ENCODE results near the gene RFX2. TPM values are rescaled to one million over a fixed set of nuclear protein-coding genes. Genes with fewer than 3 reads are reported as not detected.
A peak's percentile ranks its signal among the peaks of the same experiment; 100 is the strongest.

The RFX2 gene
- total RNA-seq, 2 donors from 2014 or later = 6.6 to 11.0 TPM

GRCh38 chr19:6061376-6062130 lies 48.7 kb downstream of the RFX2 start:
- H3K4me1 ChIP-seq (ENCODE audit: control insufficient read depth, insufficient read depth, low read length) = peaks cover 9% of the 10 kb centered on the region
- H3K9ac ChIP-seq (ENCODE audit: extremely low read depth, low read length, poor library complexity, severe bottlenecking) = no peak overlapping the region
- H3K27me3 Mint-ChIP-seq (ENCODE audit: insufficient read depth) = no peaks in the 10 kb centered on the region
- no peaks in the 10 kb centered on the region for H3K36me3 ChIP-seq (ENCODE audit: control insufficient read depth, insufficient read depth, low read length)
- H3K27ac ChIP-seq (ENCODE audit: low read depth, low read length) = no peak overlapping the region
- no peak for TF ChIP-seq CTCF (conservative IDR thresholded peaks at IDR 0.05)
- peaks cover 2% of the 10 kb centered on the region for H3K9me3 Mint-ChIP-seq
- H3K36me3 Mint-ChIP-seq (ENCODE audit: low read depth) = no peaks in the 10 kb centered on the region
- no peaks in the 10 kb centered on the region for H3K27me3 ChIP-seq (ENCODE audit: control insufficient read depth, insufficient read depth, low read length, poor library complexity, severe bottlenecking)
- DNase-seq = peak; percentile 47
- WGBS, 2 experiments (ENCODE audit: insufficient coverage in 1 of 2, insufficient read length in 1 of 2) = 89 to 90% methylated on average over 7 to 14 of the region's 16 CpGs
- no peak overlapping the region for H3K4me3 ChIP-seq (ENCODE audit: low read length)
- peak overlapping the region; percentile 85 for H3K27ac Mint-ChIP-seq
- H3K9me3 ChIP-seq (ENCODE audit: control insufficient read depth, low read length) = no peaks in the 10 kb centered on the region
- peaks cover 45% of the 10 kb centered on the region for H3K4me1 Mint-ChIP-seq
- H3K4me3 Mint-ChIP-seq = no peak overlapping the region

- Histone ChIP-seq H3K4me1 (ENCODE audit: control insufficient read depth, insufficient read depth, low read length) (peaks cover 3% of the 10 kb centered on the region), H3K36me3 (ENCODE audit: control insufficient read depth, insufficient read depth, low read length) (no peaks in the 10 kb centered on the region), H3K4me3 (ENCODE audit: low read length) (no peak overlapping the region), H3K9ac (ENCODE audit: extremely low read depth, low read length, poor library complexity, severe bottlenecking) (no peak overlapping the region), H3K9me3 (ENCODE audit: control insufficient read depth, low read length) (no peaks in the 10 kb centered on the region), H3K27ac (ENCODE audit: low read depth, low read length) (no peak overlapping the region), H3K27me3 (ENCODE audit: control insufficient read depth, insufficient read depth, low read length, poor library complexity, severe bottlenecking) (no peaks in the 10 kb centered on the region)
- Mint-ChIP-seq H3K27me3 (ENCODE audit: insufficient read depth) (no peaks in the 10 kb centered on the region), H3K27ac (peak overlapping the region; percentile 42), H3K4me1 (peaks cover 38% of the 10 kb centered on the region), H3K36me3 (ENCODE audit: low read depth) (no peaks in the 10 kb centered on the region), H3K4me3 (no peak overlapping the region), H3K9me3 (peaks cover 2% of the 10 kb centered on the region)
- TF ChIP-seq CTCF (conservative IDR thresholded peaks at IDR 0.05) = no peak
- peak; percentile 64 for DNase-seq
- 77 to 89% methylated on average over 13 to 21 of the region's 21 CpGs for WGBS, 2 experiments (ENCODE audit: insufficient coverage in 1 of 2, insufficient read length in 1 of 2)
Observed at GRCh38 chr19:6060600-6061375, 49.5 kb downstream of the RFX2 start.

- peaks cover 2% of the 10 kb centered on the region for H3K9me3 Mint-ChIP-seq
- DNase-seq = no peak
- Histone ChIP-seq H3K4me1 (ENCODE audit: control insufficient read depth, insufficient read depth, low read length) (peaks cover 3% of the 10 kb centered on the region), H3K27ac (ENCODE audit: low read depth, low read length) (no peak overlapping the region), H3K36me3 (ENCODE audit: control insufficient read depth, insufficient read depth, low read length) (no peaks in the 10 kb centered on the region), H3K9me3 (ENCODE audit: control insufficient read depth, low read length) (no peaks in the 10 kb centered on the region), H3K4me3 (ENCODE audit: low read length) (no peak overlapping the region), H3K27me3 (ENCODE audit: control insufficient read depth, insufficient read depth, low read length, poor library complexity, severe bottlenecking) (no peaks in the 10 kb centered on the region), H3K9ac (ENCODE audit: extremely low read depth, low read length, poor library complexity, severe bottlenecking) (no peak overlapping the region)
- TF ChIP-seq CTCF (conservative IDR thresholded peaks at IDR 0.05) = no peak
- 92 to 100% methylated on average over 3 to 4 of the region's 4 CpGs for WGBS, 2 experiments (ENCODE audit: insufficient coverage in 1 of 2, insufficient read length in 1 of 2)
- no peak overlapping the region for H3K4me3 Mint-ChIP-seq
- no peaks in the 10 kb centered on the region for H3K27me3 Mint-ChIP-seq (ENCODE audit: insufficient read depth)
- no peak overlapping the region for H3K27ac Mint-ChIP-seq
- H3K36me3 Mint-ChIP-seq (ENCODE audit: low read depth) = no peaks in the 10 kb centered on the region
- peaks cover 35% of the 10 kb centered on the region for H3K4me1 Mint-ChIP-seq
Observed at GRCh38 chr19:6059988-6060599, 50.2 kb downstream of the RFX2 start.

Measured in endodermal cell (in vitro differentiated cells).